Skin of body (tissue), 2 donors: ENCODE measurements around the gene NEBL. TPM values are rescaled to one million over a fixed set of nuclear protein-coding genes. Genes with fewer than 3 reads are reported as not detected.

ENCODE experiments used
- small RNA-seq: library from RNA; depleted of rRNA; stranded (forward); fragments of <200 nt; gene quantifications from one replicate; pipeline ENCODE3, GENCODE V24; 2014; ENCODE audit warnings: low replicate concordance
- total RNA-seq: library from RNA; depleted of rRNA; stranded (reverse); fragments of >200 nt; gene quantifications from one replicate; pipeline ENCODE4 v1.2.3, GENCODE V29; 2014

Gene NEBL
- total RNA-seq, 1 donor from 2014 or later, result 29.3 TPM

Small RNA genes lying within 50 kb of the gene (small RNA-seq; reads per million reads assigned to genes)
- gene AL157398.1 (not detected), gene MTND1P21 (not detected)
